Osteocyte (in vitro differentiated cells): ENCODE results near the gene TMEM243. TPM values are rescaled to one million over a fixed set of nuclear protein-coding genes. Genes with fewer than 3 reads are reported as not detected.
"Not testable (repeated sequence)": the region's sequence is repeated elsewhere in the genome, so short reads cannot be mapped to it uniquely, and the experiment has no call there.

ENCODE experiments used
- DNase-seq: peaks from one replicate; pipeline ENCODE4 v3.0.0; 2021; ENCODE audit warnings: mixed read lengths; ENCODE audit not compliant: unreplicated experiment; ENCODE audit errors: extremely low spot score
- H3K27ac Mint-ChIP-seq: one replicate; pipeline ENCODE4 v1.8.0; 2021; ENCODE audit warnings: mild to moderate bottlenecking, mixed read lengths; ENCODE audit not compliant: unreplicated experiment
- H3K27me3 Mint-ChIP-seq: one replicate; pipeline ENCODE4 v1.8.0; 2021; ENCODE audit warnings: mixed read lengths; ENCODE audit not compliant: unreplicated experiment
- H3K36me3 Mint-ChIP-seq: one replicate; pipeline ENCODE4 v1.8.0; 2021; ENCODE audit warnings: mixed read lengths; ENCODE audit not compliant: unreplicated experiment
- H3K4me1 Mint-ChIP-seq: one replicate; pipeline ENCODE4 v1.8.0; 2021; ENCODE audit warnings: mixed read lengths; ENCODE audit not compliant: unreplicated experiment
- H3K4me3 Mint-ChIP-seq: one replicate; pipeline ENCODE4 v1.8.0; 2021; ENCODE audit warnings: mild to moderate bottlenecking, moderate library complexity, mixed read lengths; ENCODE audit not compliant: unreplicated experiment
- H3K9me3 Mint-ChIP-seq: one replicate; pipeline ENCODE4 v1.8.0; 2021; ENCODE audit warnings: mixed read lengths; ENCODE audit not compliant: unreplicated experiment
- total RNA-seq: library from RNA; stranded (reverse); gene quantifications from 2 replicates; pipeline ENCODE4 v1.2.1, GENCODE V29; 2021
- TF ChIP-seq, protein P1 (sequence below): fragments of 200-600 bp; sonication (generic); IDR thresholded peaks from 2 replicates; pipeline ENCODE4 v1.5.0; 2021; ENCODE audit warnings: antibody characterized with exemption, mild to moderate bottlenecking, moderate library complexity

TMEM243 gene
- total RNA-seq, 1 donor from 2014 or later, result 23.1 TPM

DNA sequence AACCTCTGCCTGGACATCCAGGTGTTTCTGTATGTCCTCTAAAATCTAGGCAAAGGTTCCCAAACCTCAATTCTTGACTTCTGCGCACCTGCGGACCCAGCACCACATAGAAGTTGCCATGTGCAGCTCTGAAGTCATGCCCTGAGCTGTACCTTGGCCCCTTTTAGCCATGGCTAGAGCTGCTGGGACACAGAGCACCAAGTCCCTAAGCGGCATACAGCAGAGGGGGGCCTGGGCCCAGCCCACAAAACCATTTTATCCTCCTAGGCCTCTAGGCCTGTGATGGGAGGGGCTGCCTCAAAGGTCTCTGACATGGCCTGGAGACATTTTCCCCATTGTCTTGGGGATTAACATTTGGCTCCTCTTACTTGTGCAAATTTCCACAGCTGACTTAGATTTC is 14.6 kb downstream of the TMEM243 start:
- Mint-ChIP-seq H3K4me1 (no peaks in the 10 kb centered on the region), H3K36me3 (peaks cover 34% of the 10 kb centered on the region), H3K27me3 (no peaks in the 10 kb centered on the region), H3K4me3 (no peak overlapping the region), H3K27ac (no peak overlapping the region), H3K9me3 (peaks cover 18% of the 10 kb centered on the region)
- TF ChIP-seq, protein P1, sequence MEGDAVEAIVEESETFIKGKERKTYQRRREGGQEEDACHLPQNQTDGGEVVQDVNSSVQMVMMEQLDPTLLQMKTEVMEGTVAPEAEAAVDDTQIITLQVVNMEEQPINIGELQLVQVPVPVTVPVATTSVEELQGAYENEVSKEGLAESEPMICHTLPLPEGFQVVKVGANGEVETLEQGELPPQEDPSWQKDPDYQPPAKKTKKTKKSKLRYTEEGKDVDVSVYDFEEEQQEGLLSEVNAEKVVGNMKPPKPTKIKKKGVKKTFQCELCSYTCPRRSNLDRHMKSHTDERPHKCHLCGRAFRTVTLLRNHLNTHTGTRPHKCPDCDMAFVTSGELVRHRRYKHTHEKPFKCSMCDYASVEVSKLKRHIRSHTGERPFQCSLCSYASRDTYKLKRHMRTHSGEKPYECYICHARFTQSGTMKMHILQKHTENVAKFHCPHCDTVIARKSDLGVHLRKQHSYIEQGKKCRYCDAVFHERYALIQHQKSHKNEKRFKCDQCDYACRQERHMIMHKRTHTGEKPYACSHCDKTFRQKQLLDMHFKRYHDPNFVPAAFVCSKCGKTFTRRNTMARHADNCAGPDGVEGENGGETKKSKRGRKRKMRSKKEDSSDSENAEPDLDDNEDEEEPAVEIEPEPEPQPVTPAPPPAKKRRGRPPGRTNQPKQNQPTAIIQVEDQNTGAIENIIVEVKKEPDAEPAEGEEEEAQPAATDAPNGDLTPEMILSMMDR, result no peak
- no peak for DNase-seq

DNA sequence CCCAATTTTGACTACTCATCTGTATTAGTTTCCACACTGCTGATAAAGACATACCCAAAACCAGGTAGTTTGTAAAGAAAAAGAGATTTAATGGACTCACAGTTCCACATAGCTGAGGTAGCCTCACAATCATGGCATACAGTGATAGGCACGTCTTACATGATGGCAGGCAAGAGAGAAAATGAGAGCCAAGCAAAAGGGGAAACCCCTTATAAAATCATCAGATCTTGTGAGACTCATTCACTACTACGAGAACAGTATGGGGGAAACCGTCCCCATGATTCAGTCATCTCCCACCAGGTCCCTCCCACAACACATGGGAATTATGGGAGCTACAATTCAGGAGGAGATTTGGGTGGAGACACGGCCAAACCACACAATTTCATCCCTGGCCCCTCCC is 15.6 kb downstream of the TMEM243 start:
- not testable (repeated sequence) for H3K27ac Mint-ChIP-seq, H3K27me3 Mint-ChIP-seq, DNase-seq, H3K4me3 Mint-ChIP-seq, H3K4me1 Mint-ChIP-seq
- H3K9me3 Mint-ChIP-seq, result peaks cover 18% of the 10 kb centered on the region
- peaks cover 43% of the 10 kb centered on the region for H3K36me3 Mint-ChIP-seq

GRCh38 chr7:87202705-87203104 is 16.8 kb downstream of the TMEM243 start:
- Mint-ChIP-seq H3K36me3 (peaks cover 50% of the 10 kb centered on the region), H3K27ac (no peak overlapping the region), H3K9me3 (peaks cover 18% of the 10 kb centered on the region), H3K4me3 (no peak overlapping the region), H3K27me3 (no peaks in the 10 kb centered on the region), H3K4me1 (no peaks in the 10 kb centered on the region)
- DNase-seq, result no peak
- TF ChIP-seq, protein P1, result no peak

DNA sequence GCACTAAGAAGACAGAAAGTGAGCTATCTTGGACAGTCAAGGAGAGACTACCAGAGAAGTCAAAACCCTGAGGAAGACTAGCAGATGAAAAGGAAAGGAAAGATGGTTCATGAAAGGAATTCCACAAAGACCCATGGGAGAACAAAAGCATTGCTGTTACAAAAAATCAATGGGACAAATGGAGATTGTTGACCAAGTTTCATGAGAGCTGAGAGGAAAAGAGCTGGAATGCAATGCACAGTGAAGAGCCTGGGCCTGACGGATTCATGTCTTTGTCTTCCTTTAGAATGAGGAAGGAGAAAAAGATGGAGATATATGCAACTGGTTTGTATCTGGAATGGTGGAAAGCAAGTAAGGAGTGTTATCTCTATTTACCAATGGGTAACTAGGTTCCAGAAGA is 17.3 kb downstream of the TMEM243 start:
- H3K27me3 Mint-ChIP-seq, result no peaks in the 10 kb centered on the region
- TF ChIP-seq, protein P1, result no peak

DNA sequence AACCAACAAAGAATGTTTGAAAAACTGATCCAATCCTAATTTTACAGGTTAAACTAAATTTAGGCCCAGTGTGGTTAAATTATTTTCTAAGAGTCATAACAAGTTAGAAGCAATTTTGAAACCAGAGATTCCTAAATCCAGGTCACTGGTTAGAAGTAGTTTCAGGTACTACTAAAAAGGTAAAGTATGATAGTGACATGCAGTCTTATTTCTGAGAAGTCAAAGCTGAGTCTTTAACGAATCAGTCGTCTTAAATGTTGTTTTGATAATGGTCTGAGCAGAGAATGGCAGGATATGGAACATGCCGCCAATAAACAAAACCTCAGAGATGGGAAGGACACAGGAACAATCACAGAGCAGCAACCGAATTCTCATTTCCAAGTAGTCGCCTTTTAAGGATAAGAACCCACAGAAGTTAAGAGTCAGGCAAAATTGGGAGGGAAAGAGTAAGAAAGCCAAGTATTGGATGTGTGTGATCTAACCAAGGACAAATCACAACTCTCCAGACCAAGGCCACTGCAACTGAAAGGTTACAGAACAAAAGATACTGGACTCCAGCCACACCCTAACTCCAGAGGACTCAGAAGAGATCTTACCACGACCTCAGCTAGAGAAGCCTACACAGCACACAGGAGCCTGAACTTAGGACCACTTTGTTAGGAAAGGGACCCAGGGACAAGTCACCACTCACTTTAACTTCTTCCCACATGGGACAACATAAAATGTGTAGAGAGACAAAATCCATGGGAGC is 19.7 kb downstream of the TMEM243 start:
- H3K9me3 Mint-ChIP-seq, result peaks cover 4% of the 10 kb centered on the region
- no peak overlapping the region for H3K4me3 Mint-ChIP-seq
- no peaks in the 10 kb centered on the region for H3K27me3 Mint-ChIP-seq
- no peak overlapping the region for H3K27ac Mint-ChIP-seq
- TF ChIP-seq, protein P1, result no peak
- no peaks in the 10 kb centered on the region for H3K4me1 Mint-ChIP-seq
- no peak for DNase-seq
- H3K36me3 Mint-ChIP-seq, result peaks cover 51% of the 10 kb centered on the region

More for the DNA sequence above, 17.3 kb downstream of the TMEM243 start:
- DNase-seq, result no peak
- peaks cover 52% of the 10 kb centered on the region for H3K36me3 Mint-ChIP-seq
- H3K9me3 Mint-ChIP-seq, result peaks cover 18% of the 10 kb centered on the region
- no peaks in the 10 kb centered on the region for H3K4me1 Mint-ChIP-seq
- no peak overlapping the region for H3K27ac Mint-ChIP-seq
- no peak overlapping the region for H3K4me3 Mint-ChIP-seq
